GM23338 (cell line): ENCODE measurements around the gene ACSL3. TPM values are rescaled to one million over a fixed set of nuclear protein-coding genes. Genes with fewer than 3 reads are reported as not detected.
A peak's percentile ranks its signal among the peaks of the same experiment; 100 is the strongest.

ENCODE experiments used
- ATAC-seq: fragments of 200-7000 bp; cut with Tn5 transposase; 3 replicates; pipeline ENCODE4 v1.9.1; 2020
- DNase-seq: peaks from one replicate; pipeline ENCODE4 v3.0.0-alpha.2; 2015; ENCODE audit warnings: low spot score
- H2AFZ ChIP-seq: fragments of 200-600 bp; sonication (generic); 2 replicates; pipeline ENCODE4 v1.8.0; 2016; ENCODE audit warnings: antibody characterized with exemption, mild to moderate bottlenecking, moderate library complexity
- H3F3A ChIP-seq: fragments of 200-600 bp; sonication (generic); replicated peaks from 2 replicates; pipeline ENCODE4 v1.8.0; 2017; ENCODE audit warnings: antibody characterized with exemption, mixed run types, low read depth
- H3K27ac ChIP-seq: fragments of 200-600 bp; sonication (generic); 2 replicates; pipeline ENCODE4 v1.6.1; 2016; ENCODE audit warnings: low read depth
- H3K27me3 ChIP-seq: fragments of 200-600 bp; sonication (generic); 2 replicates; pipeline ENCODE4 v1.8.0; 2016; ENCODE audit warnings: mild to moderate bottlenecking, mixed run types, moderate library complexity; ENCODE audit not compliant: insufficient read depth
- H3K36me3 ChIP-seq: fragments of 200-600 bp; sonication (generic); 2 replicates; pipeline ENCODE4 v1.8.0; 2016; ENCODE audit warnings: mild to moderate bottlenecking; ENCODE audit not compliant: insufficient read depth
- H3K4me1 ChIP-seq: fragments of 200-600 bp; sonication (generic); 2 replicates; pipeline ENCODE4 v1.8.0; 2016; ENCODE audit warnings: mild to moderate bottlenecking, moderate library complexity; ENCODE audit not compliant: insufficient read depth
- H3K4me2 ChIP-seq: fragments of 200-600 bp; sonication (generic); 2 replicates; pipeline ENCODE4 v1.7.1; 2017; ENCODE audit warnings: mixed run types
- H3K4me3 ChIP-seq: fragments of 200-600 bp; sonication (generic); 2 replicates; pipeline ENCODE4 v1.6.1; 2016; ENCODE audit warnings: mixed run types
- H3K79me2 ChIP-seq: fragments of 200-600 bp; sonication (generic); replicated peaks from 2 replicates; pipeline ENCODE4 v1.8.0; 2017; ENCODE audit warnings: mild to moderate bottlenecking; ENCODE audit not compliant: insufficient read depth
- H3K9me2 ChIP-seq: fragments of 200-600 bp; sonication (generic); 2 replicates; pipeline ENCODE4 v1.8.0; 2017; ENCODE audit not compliant: insufficient read depth
- H4K20me1 ChIP-seq: fragments of 200-600 bp; sonication (generic); replicated peaks from 2 replicates; pipeline ENCODE4 v1.8.0; 2017; ENCODE audit warnings: mild to moderate bottlenecking; ENCODE audit not compliant: insufficient read depth
- H3K27ac Mint-ChIP-seq: 2 replicates; pipeline ENCODE4 v1.8.0; 2020; ENCODE audit warnings: inconsistent platforms, mild to moderate bottlenecking, moderate library complexity, mixed read lengths
- H3K27me3 Mint-ChIP-seq: 3 replicates; pipeline ENCODE4 v1.8.0; 2022; ENCODE audit warnings: low read depth, mild to moderate bottlenecking, moderate library complexity, mixed read lengths, inconsistent platforms; ENCODE audit not compliant: insufficient read depth, poor library complexity
- H3K36me3 Mint-ChIP-seq: 3 replicates; pipeline ENCODE4 v1.8.0; 2021; ENCODE audit warnings: low read depth, mild to moderate bottlenecking, inconsistent platforms, moderate library complexity, mixed read lengths
- H3K4me1 Mint-ChIP-seq: 3 replicates; pipeline ENCODE4 v1.8.0; 2020; ENCODE audit warnings: mild to moderate bottlenecking, inconsistent platforms, mixed read lengths
- H3K4me3 Mint-ChIP-seq: 3 replicates; pipeline ENCODE4 v1.8.0; 2021; ENCODE audit warnings: moderate library complexity, mild to moderate bottlenecking, inconsistent platforms, mixed read lengths
- H3K9me3 Mint-ChIP-seq: 3 replicates; pipeline ENCODE4 v1.8.0; 2020; ENCODE audit warnings: moderate library complexity, mild to moderate bottlenecking, inconsistent platforms, mixed read lengths
- JUNB ChIP-seq: IDR thresholded peaks from one replicate; pipeline ENCODE4 v1.6.1; 2016; ENCODE audit warnings: antibody characterized with exemption; ENCODE audit not compliant: unreplicated experiment
- ZNF331 ChIP-seq: fragments of 250-450 bp; sonication (Bioruptor Pico); IDR thresholded peaks from 2 replicates; pipeline ENCODE4 v1.5.0; 2020; ENCODE audit warnings: low read depth, mild to moderate bottlenecking, moderate library complexity
- polyA plus RNA-seq: library from polyadenylated mRNA; unstranded; fragments of >200 nt; fragmentation: Nextera tagmentation; extraction: Ambion mirVana; gene quantifications from 2 replicates; pipeline ENCODE4 v1.2.1, GENCODE V29; 2016
- total RNA-seq: library from RNA; depleted of rRNA; stranded (reverse); fragments of >200 nt; shearing (Covaris generic); gene quantifications from 2 replicates; pipeline ENCODE4 v1.2.3, GENCODE V29; 2014
- TF ChIP-seq, protein P1 (sequence below): fragments of 250-450 bp; sonication (Bioruptor Pico); IDR thresholded peaks from 2 replicates; pipeline ENCODE4 v1.5.0; 2020; ENCODE audit warnings: mild to moderate bottlenecking, moderate library complexity
- TF ChIP-seq, protein P2 (sequence below): IDR thresholded peaks from 2 replicates; pipeline ENCODE4 v1.6.1; 2016; ENCODE audit warnings: antibody characterized with exemption
- TF ChIP-seq, protein P3 (sequence below), 2 experiments: fragments of 200-600 bp in 1 of 2; sonication (generic) in 1 of 2; conservative IDR thresholded peaks; 2 replicates each; pipeline versions ENCODE4 v1.5.1 to v1.6.1; 2016 to 2017; ENCODE audit warnings: antibody characterized with exemption in 2 of 2, low read depth in 2 of 2, mild to moderate bottlenecking in 2 of 2, moderate library complexity in 1 of 2

ACSL3 gene
- total and polyA plus RNA-seq, 2 experiments from 2014 or later, result 55.3 to 130 TPM

DNA sequence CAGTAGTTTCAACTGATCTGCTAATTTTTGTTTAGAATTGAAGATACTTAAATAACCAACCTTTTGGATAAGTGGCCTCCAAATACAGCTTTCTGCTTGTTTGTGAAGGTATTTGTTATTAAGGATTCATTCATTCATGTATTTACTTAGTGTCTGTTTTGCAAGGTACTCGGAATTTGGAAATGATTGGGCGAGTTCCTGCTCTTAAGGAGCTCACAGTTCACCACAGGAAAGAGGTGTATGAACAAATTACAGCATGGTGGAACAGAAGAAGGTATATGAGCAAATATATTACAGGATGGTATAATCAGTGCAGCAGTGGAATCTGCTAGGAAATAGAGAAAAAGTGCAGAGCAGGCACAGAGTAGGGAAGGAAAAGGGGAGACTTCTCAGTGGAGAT lies 4.5 kb downstream of the ACSL3 start:
- H4K20me1 ChIP-seq, result peaks cover 71% of the 10 kb centered on the region
- H3K36me3 ChIP-seq, result no peaks in the 10 kb centered on the region
- H3K4me3 ChIP-seq, result no peak overlapping the region
- no peaks in the 10 kb centered on the region for H3K27me3 ChIP-seq
- ATAC-seq, result no peak
- no peaks in the 10 kb centered on the region for H3K36me3 Mint-ChIP-seq
- H3K9me3 Mint-ChIP-seq, result peaks cover 3% of the 10 kb centered on the region; the same call in 1 of the 3 replicates
- no peaks in the 10 kb centered on the region for H3F3A ChIP-seq
- no peak overlapping the region for H2AFZ ChIP-seq
- H3K79me2 ChIP-seq, result peaks cover 92% of the 10 kb centered on the region
- TF ChIP-seq, protein P1, sequence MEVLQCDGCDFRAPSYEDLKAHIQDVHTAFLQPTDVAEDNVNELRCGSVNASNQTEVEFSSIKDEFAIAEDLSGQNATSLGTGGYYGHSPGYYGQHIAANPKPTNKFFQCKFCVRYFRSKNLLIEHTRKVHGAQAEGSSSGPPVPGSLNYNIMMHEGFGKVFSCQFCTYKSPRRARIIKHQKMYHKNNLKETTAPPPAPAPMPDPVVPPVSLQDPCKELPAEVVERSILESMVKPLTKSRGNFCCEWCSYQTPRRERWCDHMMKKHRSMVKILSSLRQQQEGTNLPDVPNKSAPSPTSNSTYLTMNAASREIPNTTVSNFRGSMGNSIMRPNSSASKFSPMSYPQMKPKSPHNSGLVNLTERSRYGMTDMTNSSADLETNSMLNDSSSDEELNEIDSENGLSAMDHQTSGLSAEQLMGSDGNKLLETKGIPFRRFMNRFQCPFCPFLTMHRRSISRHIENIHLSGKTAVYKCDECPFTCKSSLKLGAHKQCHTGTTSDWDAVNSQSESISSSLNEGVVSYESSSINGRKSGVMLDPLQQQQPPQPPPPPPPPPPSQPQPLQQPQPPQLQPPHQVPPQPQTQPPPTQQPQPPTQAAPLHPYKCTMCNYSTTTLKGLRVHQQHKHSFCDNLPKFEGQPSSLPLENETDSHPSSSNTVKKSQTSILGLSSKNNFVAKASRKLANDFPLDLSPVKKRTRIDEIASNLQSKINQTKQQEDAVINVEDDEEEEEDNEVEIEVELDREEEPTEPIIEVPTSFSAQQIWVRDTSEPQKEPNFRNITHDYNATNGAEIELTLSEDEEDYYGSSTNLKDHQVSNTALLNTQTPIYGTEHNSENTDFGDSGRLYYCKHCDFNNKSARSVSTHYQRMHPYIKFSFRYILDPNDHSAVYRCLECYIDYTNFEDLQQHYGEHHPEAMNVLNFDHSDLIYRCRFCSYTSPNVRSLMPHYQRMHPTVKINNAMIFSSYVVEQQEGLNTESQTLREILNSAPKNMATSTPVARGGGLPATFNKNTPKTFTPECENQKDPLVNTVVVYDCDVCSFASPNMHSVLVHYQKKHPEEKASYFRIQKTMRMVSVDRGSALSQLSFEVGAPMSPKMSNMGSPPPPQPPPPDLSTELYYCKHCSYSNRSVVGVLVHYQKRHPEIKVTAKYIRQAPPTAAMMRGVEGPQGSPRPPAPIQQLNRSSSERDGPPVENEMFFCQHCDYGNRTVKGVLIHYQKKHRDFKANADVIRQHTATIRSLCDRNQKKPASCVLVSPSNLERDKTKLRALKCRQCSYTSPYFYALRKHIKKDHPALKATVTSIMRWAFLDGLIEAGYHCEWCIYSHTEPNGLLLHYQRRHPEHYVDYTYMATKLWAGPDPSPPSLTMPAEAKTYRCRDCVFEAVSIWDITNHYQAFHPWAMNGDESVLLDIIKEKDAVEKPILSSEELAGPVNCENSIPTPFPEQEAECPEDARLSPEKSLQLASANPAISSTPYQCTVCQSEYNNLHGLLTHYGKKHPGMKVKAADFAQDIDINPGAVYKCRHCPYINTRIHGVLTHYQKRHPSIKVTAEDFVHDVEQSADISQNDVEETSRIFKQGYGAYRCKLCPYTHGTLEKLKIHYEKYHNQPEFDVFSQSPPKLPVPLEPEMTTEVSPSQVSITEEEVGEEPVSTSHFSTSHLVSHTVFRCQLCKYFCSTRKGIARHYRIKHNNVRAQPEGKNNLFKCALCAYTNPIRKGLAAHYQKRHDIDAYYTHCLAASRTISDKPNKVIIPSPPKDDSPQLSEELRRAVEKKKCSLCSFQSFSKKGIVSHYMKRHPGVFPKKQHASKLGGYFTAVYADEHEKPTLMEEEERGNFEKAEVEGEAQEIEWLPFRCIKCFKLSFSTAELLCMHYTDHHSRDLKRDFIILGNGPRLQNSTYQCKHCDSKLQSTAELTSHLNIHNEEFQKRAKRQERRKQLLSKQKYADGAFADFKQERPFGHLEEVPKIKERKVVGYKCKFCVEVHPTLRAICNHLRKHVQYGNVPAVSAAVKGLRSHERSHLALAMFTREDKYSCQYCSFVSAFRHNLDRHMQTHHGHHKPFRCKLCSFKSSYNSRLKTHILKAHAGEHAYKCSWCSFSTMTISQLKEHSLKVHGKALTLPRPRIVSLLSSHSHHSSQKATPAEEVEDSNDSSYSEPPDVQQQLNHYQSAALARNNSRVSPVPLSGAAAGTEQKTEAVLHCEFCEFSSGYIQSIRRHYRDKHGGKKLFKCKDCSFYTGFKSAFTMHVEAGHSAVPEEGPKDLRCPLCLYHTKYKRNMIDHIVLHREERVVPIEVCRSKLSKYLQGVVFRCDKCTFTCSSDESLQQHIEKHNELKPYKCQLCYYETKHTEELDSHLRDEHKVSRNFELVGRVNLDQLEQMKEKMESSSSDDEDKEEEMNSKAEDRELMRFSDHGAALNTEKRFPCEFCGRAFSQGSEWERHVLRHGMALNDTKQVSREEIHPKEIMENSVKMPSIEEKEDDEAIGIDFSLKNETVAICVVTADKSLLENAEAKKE, result no peak
- TF ChIP-seq JUNB (no peak), ZNF331 (CRISPR knock-in tag) (no peak)
- TF ChIP-seq, protein P2, sequence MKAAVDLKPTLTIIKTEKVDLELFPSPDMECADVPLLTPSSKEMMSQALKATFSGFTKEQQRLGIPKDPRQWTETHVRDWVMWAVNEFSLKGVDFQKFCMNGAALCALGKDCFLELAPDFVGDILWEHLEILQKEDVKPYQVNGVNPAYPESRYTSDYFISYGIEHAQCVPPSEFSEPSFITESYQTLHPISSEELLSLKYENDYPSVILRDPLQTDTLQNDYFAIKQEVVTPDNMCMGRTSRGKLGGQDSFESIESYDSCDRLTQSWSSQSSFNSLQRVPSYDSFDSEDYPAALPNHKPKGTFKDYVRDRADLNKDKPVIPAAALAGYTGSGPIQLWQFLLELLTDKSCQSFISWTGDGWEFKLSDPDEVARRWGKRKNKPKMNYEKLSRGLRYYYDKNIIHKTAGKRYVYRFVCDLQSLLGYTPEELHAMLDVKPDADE, result no peak
- TF ChIP-seq, protein P3, sequence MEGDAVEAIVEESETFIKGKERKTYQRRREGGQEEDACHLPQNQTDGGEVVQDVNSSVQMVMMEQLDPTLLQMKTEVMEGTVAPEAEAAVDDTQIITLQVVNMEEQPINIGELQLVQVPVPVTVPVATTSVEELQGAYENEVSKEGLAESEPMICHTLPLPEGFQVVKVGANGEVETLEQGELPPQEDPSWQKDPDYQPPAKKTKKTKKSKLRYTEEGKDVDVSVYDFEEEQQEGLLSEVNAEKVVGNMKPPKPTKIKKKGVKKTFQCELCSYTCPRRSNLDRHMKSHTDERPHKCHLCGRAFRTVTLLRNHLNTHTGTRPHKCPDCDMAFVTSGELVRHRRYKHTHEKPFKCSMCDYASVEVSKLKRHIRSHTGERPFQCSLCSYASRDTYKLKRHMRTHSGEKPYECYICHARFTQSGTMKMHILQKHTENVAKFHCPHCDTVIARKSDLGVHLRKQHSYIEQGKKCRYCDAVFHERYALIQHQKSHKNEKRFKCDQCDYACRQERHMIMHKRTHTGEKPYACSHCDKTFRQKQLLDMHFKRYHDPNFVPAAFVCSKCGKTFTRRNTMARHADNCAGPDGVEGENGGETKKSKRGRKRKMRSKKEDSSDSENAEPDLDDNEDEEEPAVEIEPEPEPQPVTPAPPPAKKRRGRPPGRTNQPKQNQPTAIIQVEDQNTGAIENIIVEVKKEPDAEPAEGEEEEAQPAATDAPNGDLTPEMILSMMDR (conservative IDR thresholded peaks at IDR 0.05; ENCODE audit: low read depth in 2 of 2), result no peak
- no peak for DNase-seq
- peaks cover 8% of the 10 kb centered on the region for H3K4me1 Mint-ChIP-seq
- H3K4me1 ChIP-seq, result peaks cover 74% of the 10 kb centered on the region
- peaks cover 2% of the 10 kb centered on the region for H3K27me3 Mint-ChIP-seq
- H3K27ac ChIP-seq, result 0 out of 2 replicates have a peak overlapping the region, but pooled peaks have one; percentile 11
- no peaks in the 10 kb centered on the region for H3K9me2 ChIP-seq
- H3K27ac Mint-ChIP-seq, result peak overlapping the region; percentile 22; the same call in 1 of the 2 replicates
- peak overlapping the region; percentile 20; the same call in 1 of the 3 replicates for H3K4me3 Mint-ChIP-seq
- H3K4me2 ChIP-seq, result peak overlapping the region; percentile 18
